Thyroid gland (tissue), 4 donors: Measurements from ENCODE around the gene OSBPL5. TPM values are rescaled to one million over a fixed set of nuclear protein-coding genes. Genes with fewer than 3 reads are reported as not detected.
A peak's percentile ranks its signal among the peaks of the same experiment; 100 is the strongest.

ENCODE experiments used
- DNase-seq, 2 donors: peaks; one replicate each; pipeline ENCODE4 v3.0.0-alpha.2; 2019
- H3K27ac ChIP-seq, 3 donors: fragments of 200-600 bp; sonication (generic); 1 replicate in 2 of 3; 2 replicates in 1 of 3; pipeline ENCODE4 v1.5.1; 2016 to 2019; ENCODE audit warnings: mild to moderate bottlenecking in 1 of 3, moderate library complexity in 1 of 3
- H3K27me3 ChIP-seq: fragments of 200-600 bp; sonication (generic); one replicate; pipeline ENCODE4 v1.5.1; 2019
- H3K36me3 ChIP-seq, 2 donors: fragments of 200-600 bp; sonication (generic); one replicate each; pipeline ENCODE4 v1.5.1; 2016 to 2019
- H3K4me1 ChIP-seq, 2 donors: fragments of 200-600 bp; sonication (generic); one replicate each; pipeline ENCODE4 v1.5.1; 2017 to 2019
- H3K4me3 ChIP-seq, 3 donors: fragments of 200-600 bp; sonication (generic); replicated peaks in 1 of 3; 1 replicate in 2 of 3; 2 replicates in 1 of 3; pipeline ENCODE4 v1.5.1; 2016; ENCODE audit warnings: mild to moderate bottlenecking in 1 of 3
- H3K9me3 ChIP-seq: fragments of 200-600 bp; sonication (generic); one replicate; pipeline ENCODE4 v1.5.1; 2017
- POLR2A ChIP-seq, 2 donors: fragments of 450-650 bp; IDR thresholded peaks; one replicate each; pipeline ENCODE4 v1.6.1; 2017; ENCODE audit warnings: antibody characterized with exemption in 2 of 2, mild to moderate bottlenecking in 2 of 2, moderate library complexity in 1 of 2
- WGBS, 2 donors: methylation state at CpG; one replicate each; pipeline ENCODE4 v1.1.5; 2017; 5-methylcytosine and 5-hydroxymethylcytosine counted together
- intact Hi-C: fragments of 100-400 bp; cut with DNase I; formaldehyde crosslinking; loops from one replicate; pipeline ENCODE4 v1.15.1; 2023
- total RNA-seq, 4 donors: library from RNA; depleted of rRNA; stranded (reverse); fragments of >200 nt; gene quantifications; one replicate each; pipeline ENCODE4 v1.2.3, GENCODE V29; 2016
- TF ChIP-seq, protein P1 (sequence below), 6 experiments: fragments of 200-600 bp in 3 of 6; fragments of 450-650 bp in 3 of 6; sonication (generic) in 3 of 6; IDR thresholded peaks; one replicate each; pipeline ENCODE4 v1.5.1; 2016 to 2019; ENCODE audit warnings: antibody characterized with exemption in 6 of 6, mild to moderate bottlenecking in 2 of 6, inconsistent platforms in 1 of 6, moderate library complexity in 1 of 6

The OSBPL5 gene
- total RNA-seq, 4 donors from 2014 or later: 24.2 to 46.7 (median 34.4) TPM

DNA sequence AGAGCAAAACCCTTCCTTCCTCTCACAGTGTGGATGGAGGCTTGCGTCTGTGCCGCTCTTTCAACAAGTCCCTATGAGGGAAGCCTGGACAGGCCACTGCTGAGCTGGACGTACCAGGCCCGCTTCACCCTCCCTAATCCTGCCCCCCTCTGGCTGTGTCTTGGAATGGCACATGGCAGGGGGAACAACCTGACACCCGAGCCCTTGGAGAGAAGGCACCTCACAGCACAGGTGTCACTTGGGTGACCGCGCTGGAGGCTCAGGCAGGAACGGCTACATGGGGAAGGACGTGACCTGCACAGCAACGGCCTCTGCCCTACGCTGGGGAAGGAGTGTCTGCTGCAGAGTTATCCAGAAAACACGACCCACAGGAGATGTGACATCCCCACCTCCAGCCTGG is 118.9 kb downstream of the OSBPL5 start:
- 92 to 94% methylated on average over 9 to 12 of the region's 12 CpGs for WGBS, 2 donors
- Histone ChIP-seq H3K27me3 (no peaks in the 10 kb centered on the region), H3K9me3 (no peaks in the 10 kb centered on the region), H3K4me3 (no peak overlapping the region), H3K27ac (peak overlapping the region in 1 of 3 donors; percentile 98), H3K36me3 (no peaks in the 10 kb centered on the region), H3K4me1 (peaks cover 43 to 69% of the 10 kb centered on the region in 2 donors)
- TF ChIP-seq, protein P1, sequence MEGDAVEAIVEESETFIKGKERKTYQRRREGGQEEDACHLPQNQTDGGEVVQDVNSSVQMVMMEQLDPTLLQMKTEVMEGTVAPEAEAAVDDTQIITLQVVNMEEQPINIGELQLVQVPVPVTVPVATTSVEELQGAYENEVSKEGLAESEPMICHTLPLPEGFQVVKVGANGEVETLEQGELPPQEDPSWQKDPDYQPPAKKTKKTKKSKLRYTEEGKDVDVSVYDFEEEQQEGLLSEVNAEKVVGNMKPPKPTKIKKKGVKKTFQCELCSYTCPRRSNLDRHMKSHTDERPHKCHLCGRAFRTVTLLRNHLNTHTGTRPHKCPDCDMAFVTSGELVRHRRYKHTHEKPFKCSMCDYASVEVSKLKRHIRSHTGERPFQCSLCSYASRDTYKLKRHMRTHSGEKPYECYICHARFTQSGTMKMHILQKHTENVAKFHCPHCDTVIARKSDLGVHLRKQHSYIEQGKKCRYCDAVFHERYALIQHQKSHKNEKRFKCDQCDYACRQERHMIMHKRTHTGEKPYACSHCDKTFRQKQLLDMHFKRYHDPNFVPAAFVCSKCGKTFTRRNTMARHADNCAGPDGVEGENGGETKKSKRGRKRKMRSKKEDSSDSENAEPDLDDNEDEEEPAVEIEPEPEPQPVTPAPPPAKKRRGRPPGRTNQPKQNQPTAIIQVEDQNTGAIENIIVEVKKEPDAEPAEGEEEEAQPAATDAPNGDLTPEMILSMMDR (IDR thresholded peaks at IDR 0.05): peak in 1 of 6 experiments; percentile 11
- TF ChIP-seq POLR2A (IDR thresholded peaks at IDR 0.05): no peak
- intact Hi-C loops: no loop called here
- DNase-seq: no peak

DNA sequence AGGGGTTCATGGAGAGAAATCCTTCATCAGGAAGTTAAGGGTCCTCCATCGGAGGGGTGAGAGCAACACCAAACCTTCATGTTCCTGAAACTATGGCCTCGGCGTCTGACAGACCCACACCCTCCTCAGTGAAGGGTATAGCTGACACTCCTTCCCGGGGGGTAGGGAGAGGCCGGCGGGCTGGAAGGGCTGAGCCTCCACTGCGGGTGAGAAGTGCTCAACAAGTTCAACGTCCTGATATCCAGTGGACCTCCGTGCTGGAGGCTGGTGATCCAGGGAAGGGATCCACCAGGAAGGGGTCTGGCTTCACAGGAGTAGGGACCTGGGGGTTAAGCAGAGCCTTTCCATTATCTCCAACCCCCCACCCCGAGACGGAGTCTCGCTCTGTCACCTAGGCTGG is 120.2 kb downstream of the OSBPL5 start:
- Histone ChIP-seq H3K36me3 (peaks cover under 1 to 8% of the 10 kb centered on the region in 2 donors), H3K4me1 (peaks cover 46 to 59% of the 10 kb centered on the region in 2 donors), H3K4me3 (no peak overlapping the region), H3K9me3 (no peaks in the 10 kb centered on the region), H3K27ac (peak overlapping the region; percentile 93 to 98 (median 94)), H3K27me3 (no peaks in the 10 kb centered on the region)
- intact Hi-C loops: no loop called here
- WGBS, 2 donors: 94% methylated on average over 12 of the region's 12 CpGs
- TF ChIP-seq POLR2A (IDR thresholded peaks at IDR 0.05): no peak
- TF ChIP-seq, protein P1 (IDR thresholded peaks at IDR 0.05): no peak
- no peak for DNase-seq

DNA sequence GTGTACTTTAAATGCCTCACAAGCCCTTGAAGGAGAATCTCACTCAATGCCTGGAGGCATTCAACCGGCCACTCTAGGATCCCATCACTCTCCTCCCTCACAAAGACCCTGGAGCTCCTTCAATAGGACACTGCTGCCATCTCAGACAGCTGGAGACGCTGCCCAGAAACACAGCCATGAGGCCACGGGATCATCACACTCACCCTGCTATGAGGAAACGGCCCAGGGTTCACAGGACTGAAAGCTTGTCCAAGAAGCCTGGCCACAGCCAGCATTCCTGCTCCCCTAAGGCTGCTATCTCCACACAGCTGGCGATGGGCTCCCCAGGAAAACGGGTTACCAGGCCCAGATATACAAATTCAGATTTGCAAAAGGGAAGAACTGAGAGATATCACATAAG is 121.1 kb downstream of the OSBPL5 start:
- H3K36me3 ChIP-seq: peaks cover 10 to 15% of the 10 kb centered on the region in 2 donors
- no peaks in the 10 kb centered on the region for H3K9me3 ChIP-seq
- TF ChIP-seq, protein P1 (IDR thresholded peaks at IDR 0.05): no peak
- TF ChIP-seq POLR2A (IDR thresholded peaks at IDR 0.05): no peak
- H3K4me3 ChIP-seq: no peak overlapping the region
- peaks cover 40 to 50% of the 10 kb centered on the region in 2 donors for H3K4me1 ChIP-seq
- 44 to 89% methylated on average over 2 to 6 of the region's 6 CpGs for WGBS, 2 donors
- intact Hi-C loops: no loop called here
- DNase-seq: no peak
- peak overlapping the region; percentile 93 to 98 (median 94) for H3K27ac ChIP-seq
- no peaks in the 10 kb centered on the region for H3K27me3 ChIP-seq

DNA sequence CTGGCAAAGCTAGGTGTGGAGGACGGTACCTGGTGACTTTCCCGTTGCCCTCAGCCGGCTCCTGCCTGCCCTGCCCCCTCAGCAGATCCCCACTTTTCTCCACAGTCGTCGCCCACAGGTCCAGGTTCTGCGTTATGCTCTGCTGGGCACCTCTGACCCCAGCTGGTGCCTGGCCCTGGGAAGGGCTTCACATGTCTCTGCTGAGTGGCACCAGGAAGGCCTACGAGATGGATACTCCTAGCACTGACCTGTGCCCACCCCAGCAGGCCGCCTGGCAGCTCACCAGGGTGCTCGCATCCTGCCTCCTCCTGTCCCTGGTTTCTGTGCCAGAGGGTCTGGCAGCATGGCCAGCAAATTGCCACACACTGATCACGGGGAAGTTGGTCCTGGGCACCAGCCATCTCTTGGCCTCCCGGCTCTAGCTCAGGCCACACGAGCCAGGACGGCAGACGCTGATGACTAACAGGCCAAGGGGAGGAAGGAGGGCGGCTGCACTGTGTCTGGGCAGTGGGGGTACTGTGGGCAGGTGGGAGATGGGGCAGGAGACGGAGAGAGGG is 121.7 kb downstream of the OSBPL5 start:
- WGBS, 2 donors: 34 to 35% methylated on average over 7 to 15 of the region's 16 CpGs
- peak; percentile 91 to 92 for DNase-seq
- Histone ChIP-seq H3K36me3 (peaks cover 16 to 20% of the 10 kb centered on the region in 2 donors), H3K27me3 (no peaks in the 10 kb centered on the region), H3K27ac (peak overlapping the region; percentile 93 to 98 (median 94)), H3K9me3 (no peaks in the 10 kb centered on the region), H3K4me1 (peaks cover 40 to 45% of the 10 kb centered on the region in 2 donors), H3K4me3 (no peak overlapping the region)
- intact Hi-C loops: no loop called here
- TF ChIP-seq, protein P1 (IDR thresholded peaks at IDR 0.05): no peak
- TF ChIP-seq POLR2A (IDR thresholded peaks at IDR 0.05): no peak

DNA sequence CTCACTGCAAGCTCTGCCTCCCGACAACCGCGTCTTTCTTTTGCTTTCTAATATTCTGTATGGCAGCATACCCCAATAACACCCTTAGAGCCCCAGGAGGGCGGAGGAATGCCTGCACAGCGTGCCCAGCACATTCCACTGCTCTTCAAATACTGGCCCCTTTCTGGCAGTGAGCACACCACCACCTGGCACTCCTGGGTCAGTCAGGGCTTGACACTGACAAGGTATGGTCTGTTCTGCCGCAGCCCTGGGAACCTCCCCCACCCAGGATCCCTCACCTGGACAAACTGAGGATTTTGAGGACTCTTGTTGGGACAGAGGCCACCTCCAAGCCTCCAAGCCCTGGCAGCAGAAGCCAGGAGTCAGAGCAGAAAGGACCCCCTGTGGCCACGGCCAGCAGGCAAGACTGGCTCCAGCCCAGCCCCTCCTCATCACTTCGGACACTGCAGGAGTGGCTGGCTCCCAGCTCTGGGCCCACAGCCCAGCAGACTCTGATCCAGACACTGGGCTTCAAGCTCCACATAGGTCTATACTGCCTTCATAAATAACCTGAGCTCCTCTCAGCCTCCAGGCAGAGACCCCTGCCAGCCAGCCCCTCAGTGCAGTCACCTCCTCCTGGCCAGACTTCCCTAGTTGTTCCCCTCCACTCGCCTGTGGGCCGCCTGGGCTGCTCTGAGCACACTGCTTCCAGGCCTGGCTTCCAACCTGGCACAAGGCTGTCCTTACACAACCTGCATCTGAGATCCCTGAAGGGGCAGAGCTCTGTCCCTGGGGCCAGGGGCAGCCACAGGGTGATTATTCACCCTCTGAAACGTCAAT is 122.4 kb downstream of the OSBPL5 start:
- peak; percentile 82 to 83 for DNase-seq
- Histone ChIP-seq H3K36me3 (peaks cover 23 to 27% of the 10 kb centered on the region in 2 donors), H3K27ac (peak overlapping the region; percentile 93 to 98 (median 94)), H3K27me3 (no peaks in the 10 kb centered on the region), H3K9me3 (no peaks in the 10 kb centered on the region), H3K4me3 (no peak overlapping the region), H3K4me1 (peaks cover 40 to 44% of the 10 kb centered on the region in 2 donors)
- WGBS, 2 donors: 23 to 38% methylated on average over 9 of the region's 11 CpGs
- intact Hi-C loops: no loop called here
- TF ChIP-seq, protein P1 (IDR thresholded peaks at IDR 0.05): no peak
- no peak for TF ChIP-seq POLR2A (IDR thresholded peaks at IDR 0.05)
